NT2/D1 (cell line): ENCODE measurements around the gene HES4.

Source experiments
- SUZ12 ChIP-seq: IDR thresholded peaks from 2 replicates; pipeline ENCODE4 v1.6.1; 2011; ENCODE audit not compliant: insufficient read length, insufficient read depth; ENCODE audit errors: extremely low read depth
- YY1 ChIP-seq: IDR thresholded peaks from 2 replicates; pipeline ENCODE4 v1.6.1; 2011; ENCODE audit not compliant: insufficient read length, insufficient read depth
- ZNF274 ChIP-seq: IDR thresholded peaks from 2 replicates; pipeline ENCODE4 v1.6.1; 2011; ENCODE audit warnings: mild to moderate bottlenecking, low read depth, low read length

- no peak for TF ChIP-seq YY1
- TF ChIP-seq ZNF274 = no peak
- no peak for TF ChIP-seq SUZ12
Measured at GRCh38 chr1:1024771-1025699, 25.1 kb upstream of the HES4 start.
